OCI-LY7 (cell line): ENCODE data around the gene GJB5. TPM values are rescaled to one million over a fixed set of nuclear protein-coding genes. Genes with fewer than 3 reads are reported as not detected.

Experiments
- BruUV-seq: library from RNA; stranded (reverse); fragments of 400-500 nt; replicated peaks from 2 replicates; lab custom pipeline; 2021; lab: Mats Ljungman, UMichigan
- CTCF ChIA-PET: fragments of 300-600 bp; sonication (Branson Sonifier 250); formaldehyde crosslinking; loops from one replicate; lab custom pipeline; 2022; ENCODE audit warnings: antibody characterized with exemption; ENCODE audit not compliant: unreplicated experiment; lab: Charles Lee
- POLR2A ChIA-PET: fragments of 300-600 bp; sonication (Branson Sonifier 250); formaldehyde crosslinking; loops from one replicate; lab custom pipeline; 2022; ENCODE audit warnings: antibody characterized with exemption; lab: Charles Lee
- DNase-seq: peaks from one replicate; pipeline ENCODE4 v3.0.0-alpha.2; 2015; ENCODE audit warnings: low spot score
- H2AFZ ChIP-seq: fragments of 200-600 bp; sonication (generic), shearing (Covaris generic); 2 replicates; pipeline ENCODE4 v1.6.1; 2014; ENCODE audit warnings: mild to moderate bottlenecking, antibody characterized with exemption, low read length, moderate library complexity
- H3K27ac ChIP-seq: fragments of 200-600 bp; sonication (generic); 2 replicates; pipeline ENCODE4 v1.5.1; 2014; ENCODE audit warnings: mixed run types, low read depth, mild to moderate bottlenecking, moderate library complexity, low read length, inconsistent platforms; ENCODE audit not compliant: poor library complexity, severe bottlenecking
- H3K36me3 ChIP-seq: fragments of 200-600 bp; sonication (generic); 2 replicates; pipeline ENCODE4 v1.6.1; 2014; ENCODE audit warnings: mild to moderate bottlenecking, antibody characterized with exemption, low read length, moderate library complexity, mixed read lengths; ENCODE audit not compliant: insufficient read depth
- H3K4me1 ChIP-seq: fragments of 200-600 bp; sonication (generic); 2 replicates; pipeline ENCODE4 v1.5.1; 2014; ENCODE audit warnings: mild to moderate bottlenecking, low read length; ENCODE audit not compliant: insufficient read depth, poor library complexity, severe bottlenecking
- H3K4me2 ChIP-seq: fragments of 200-600 bp; sonication (generic); 2 replicates; pipeline ENCODE4 v1.6.1; 2014; ENCODE audit warnings: mild to moderate bottlenecking, low read length
- H3K4me3 ChIP-seq: fragments of 200-600 bp; sonication (generic); 2 replicates; pipeline ENCODE4 v1.5.1; 2014; ENCODE audit warnings: mild to moderate bottlenecking, low read depth, low read length; ENCODE audit not compliant: poor library complexity, severe bottlenecking
- H3K79me2 ChIP-seq: fragments of 200-600 bp; sonication (generic); 2 replicates; pipeline ENCODE4 v1.6.1; 2016; ENCODE audit warnings: low read depth, mild to moderate bottlenecking, low read length, moderate library complexity, mixed read lengths; ENCODE audit not compliant: insufficient read depth
- H3K9me2 ChIP-seq: fragments of 200-600 bp; sonication (generic); 2 replicates; pipeline ENCODE4 v1.6.1; 2016; ENCODE audit warnings: mild to moderate bottlenecking, low read length, mixed read lengths; ENCODE audit not compliant: insufficient read depth
- H3K9me3 ChIP-seq: fragments of 200-600 bp; sonication (generic); 2 replicates; pipeline ENCODE4 v1.6.1; 2014; ENCODE audit warnings: mild to moderate bottlenecking, mixed run types, low read length, mixed read lengths
- H4K20me1 ChIP-seq: fragments of 200-600 bp; sonication (generic); 2 replicates; pipeline ENCODE4 v1.6.1; 2014; ENCODE audit warnings: mild to moderate bottlenecking, antibody characterized with exemption, low read length, moderate library complexity, mixed read lengths; ENCODE audit not compliant: insufficient read depth
- EZH2phosphoT487 ChIP-seq: fragments of 200-600 bp; sonication (generic); IDR thresholded peaks from 2 replicates; pipeline ENCODE4 v1.6.1; 2018; ENCODE audit warnings: low read depth, borderline replicate concordance, mild to moderate bottlenecking, mixed run types, antibody characterized with exemption, low read length, moderate library complexity, mixed read lengths
- intact Hi-C: fragments of 100-400 bp; cut with micrococcal nuclease; formaldehyde crosslinking; loops from one replicate; pipeline ENCODE4 v1.10.0; 2022; ENCODE audit not compliant: unreplicated experiment
- total RNA-seq, 2 experiments: library from RNA; depleted of rRNA in 1 of 2; stranded (reverse); fragments of >200 nt in 1 of 2; shearing (Covaris generic) in 1 of 2; gene quantifications; 2 replicates each; pipeline ENCODE4 v1.2.3, GENCODE V29; 2014 to 2022
- TF ChIP-seq, protein P1 (sequence below): fragments of 200-600 bp; sonication (generic); conservative IDR thresholded peaks from 2 replicates; pipeline ENCODE4 v1.5.1; 2014; ENCODE audit warnings: mild to moderate bottlenecking, antibody characterized with exemption, low read length, moderate library complexity, mixed read lengths

The GJB5 gene
- total RNA-seq, 2 experiments from 2014 or later: not detected

GRCh38 chr1:34778381-34778780 lies 23.5 kb downstream of the GJB5 start:
- no peaks in the 10 kb centered on the region for H4K20me1 ChIP-seq
- H3K4me2 ChIP-seq: no peak overlapping the region
- no peak for DNase-seq
- H3K27ac ChIP-seq: no peak overlapping the region
- H2AFZ ChIP-seq: no peak overlapping the region
- H3K4me3 ChIP-seq: no peak overlapping the region
- H3K4me1 ChIP-seq: no peaks in the 10 kb centered on the region
- no peaks in the 10 kb centered on the region for H3K9me3 ChIP-seq
- H3K9me2 ChIP-seq: no peaks in the 10 kb centered on the region
- CTCF ChIA-PET: no interaction called here
- intact Hi-C loops: no loop called here
- H3K79me2 ChIP-seq: no peaks in the 10 kb centered on the region
- no peaks in the 10 kb centered on the region for H3K36me3 ChIP-seq
- no TSS peak for BruUV-seq
- TF ChIP-seq EZH2phosphoT487: no peak
- TF ChIP-seq, protein P1, sequence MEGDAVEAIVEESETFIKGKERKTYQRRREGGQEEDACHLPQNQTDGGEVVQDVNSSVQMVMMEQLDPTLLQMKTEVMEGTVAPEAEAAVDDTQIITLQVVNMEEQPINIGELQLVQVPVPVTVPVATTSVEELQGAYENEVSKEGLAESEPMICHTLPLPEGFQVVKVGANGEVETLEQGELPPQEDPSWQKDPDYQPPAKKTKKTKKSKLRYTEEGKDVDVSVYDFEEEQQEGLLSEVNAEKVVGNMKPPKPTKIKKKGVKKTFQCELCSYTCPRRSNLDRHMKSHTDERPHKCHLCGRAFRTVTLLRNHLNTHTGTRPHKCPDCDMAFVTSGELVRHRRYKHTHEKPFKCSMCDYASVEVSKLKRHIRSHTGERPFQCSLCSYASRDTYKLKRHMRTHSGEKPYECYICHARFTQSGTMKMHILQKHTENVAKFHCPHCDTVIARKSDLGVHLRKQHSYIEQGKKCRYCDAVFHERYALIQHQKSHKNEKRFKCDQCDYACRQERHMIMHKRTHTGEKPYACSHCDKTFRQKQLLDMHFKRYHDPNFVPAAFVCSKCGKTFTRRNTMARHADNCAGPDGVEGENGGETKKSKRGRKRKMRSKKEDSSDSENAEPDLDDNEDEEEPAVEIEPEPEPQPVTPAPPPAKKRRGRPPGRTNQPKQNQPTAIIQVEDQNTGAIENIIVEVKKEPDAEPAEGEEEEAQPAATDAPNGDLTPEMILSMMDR: no peak
- POLR2A ChIA-PET: no interaction called here

DNA sequence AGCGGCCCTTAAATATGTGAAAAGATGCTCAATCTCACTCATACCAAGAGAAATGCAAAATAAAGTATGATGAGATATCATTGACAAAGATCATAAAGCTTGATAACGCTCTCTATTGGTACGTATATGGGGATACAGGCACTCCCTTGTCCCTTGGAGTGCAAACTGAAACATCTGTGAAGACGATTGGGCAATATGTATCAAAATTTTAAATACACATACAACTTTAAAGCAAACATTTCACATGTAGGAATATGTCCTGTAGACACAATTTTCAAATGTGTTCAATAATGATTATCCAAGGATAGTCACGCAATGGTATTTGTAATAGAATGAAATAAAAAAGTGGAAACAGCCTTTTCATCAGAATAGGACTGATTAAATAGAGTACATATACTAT lies 24.2 kb downstream of the GJB5 start:
- CTCF ChIA-PET: no interaction called here

DNA sequence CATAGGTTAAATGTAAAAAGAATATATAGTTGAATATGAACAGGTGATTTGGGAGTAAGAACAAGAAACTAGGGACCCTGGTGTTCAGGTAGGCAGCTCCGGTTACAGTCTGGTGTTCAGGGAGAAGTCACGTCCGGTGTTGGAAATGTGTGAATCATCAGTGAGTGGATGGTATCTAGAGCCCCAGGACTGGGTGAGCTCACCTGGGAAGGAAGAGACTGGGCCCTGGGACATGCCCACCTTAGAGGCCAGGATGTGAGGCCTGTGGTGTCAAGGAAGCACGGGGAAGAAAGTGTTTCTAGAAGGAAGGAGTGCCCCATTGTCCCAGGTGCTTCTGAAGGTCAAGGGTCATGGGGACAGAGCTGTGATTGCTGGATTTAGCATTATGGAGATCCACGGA lies 24.7 kb downstream of the GJB5 start:
- H3K79me2 ChIP-seq: no peaks in the 10 kb centered on the region
- no peaks in the 10 kb centered on the region for H4K20me1 ChIP-seq
- no peaks in the 10 kb centered on the region for H3K9me3 ChIP-seq
- H3K4me2 ChIP-seq: no peak overlapping the region
- no peak overlapping the region for H2AFZ ChIP-seq
- TF ChIP-seq, protein P1: no peak
- no peak for TF ChIP-seq EZH2phosphoT487
- no peak for DNase-seq
- ChIA-PET CTCF (no interaction called here), POLR2A (no interaction called here)
- no peaks in the 10 kb centered on the region for H3K36me3 ChIP-seq
- intact Hi-C loops: no loop called here
- BruUV-seq: no TSS peak
- H3K27ac ChIP-seq: no peak overlapping the region
- no peaks in the 10 kb centered on the region for H3K4me1 ChIP-seq
- H3K4me3 ChIP-seq: no peak overlapping the region
- no peaks in the 10 kb centered on the region for H3K9me2 ChIP-seq

More for the DNA sequence above, 24.2 kb downstream of the GJB5 start:
- Histone ChIP-seq H3K27ac (no peak overlapping the region), H4K20me1 (no peaks in the 10 kb centered on the region), H2AFZ (no peak overlapping the region), H3K4me1 (no peaks in the 10 kb centered on the region), H3K36me3 (no peaks in the 10 kb centered on the region), H3K79me2 (no peaks in the 10 kb centered on the region), H3K9me2 (no peaks in the 10 kb centered on the region), H3K4me2 (no peak overlapping the region), H3K9me3 (no peaks in the 10 kb centered on the region), H3K4me3 (no peak overlapping the region)
- no peak for TF ChIP-seq EZH2phosphoT487
- TF ChIP-seq, protein P1: no peak
- POLR2A ChIA-PET: no interaction called here
- no TSS peak for BruUV-seq
- intact Hi-C loops: no loop called here
- no peak for DNase-seq
